Measurements from ENCODE around the gene SEC11A.
"Not testable (repeated sequence)": the region's sequence is repeated elsewhere in the genome, so short reads cannot be mapped to it uniquely, and the experiment has no call there.

SEC11A gene

GRCh38 chr15:84642640-84643039 is 73.3 kb downstream of the SEC11A start:
- DNase-seq (ENCODE audit: low spot score) = not testable (repeated sequence)

DNA sequence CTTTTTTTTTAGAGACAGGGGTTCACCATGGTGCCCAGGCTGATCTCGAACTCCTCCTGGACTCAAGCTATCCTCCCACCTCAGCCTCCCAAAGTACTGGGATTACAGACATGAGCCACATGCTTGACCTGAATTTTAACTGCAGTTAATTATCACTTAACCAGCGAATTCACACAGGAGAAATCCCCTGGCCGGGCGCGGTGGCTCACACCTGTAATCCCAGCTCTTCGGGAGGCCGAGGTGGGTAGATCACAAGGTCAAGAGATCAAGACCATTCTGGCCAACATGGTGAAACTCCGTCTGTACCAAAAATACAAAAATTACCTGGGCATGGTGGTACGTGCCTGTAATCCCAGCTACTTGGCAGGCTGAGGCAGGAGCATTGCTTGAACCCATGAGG is 74.1 kb downstream of the SEC11A start:
- not testable (repeated sequence) for DNase-seq (ENCODE audit: low spot score)

GRCh38 chr15:84638103-84638502 is 77.8 kb downstream of the SEC11A start:
- DNase-seq (ENCODE audit: low spot score) = peak; percentile 51

DNA sequence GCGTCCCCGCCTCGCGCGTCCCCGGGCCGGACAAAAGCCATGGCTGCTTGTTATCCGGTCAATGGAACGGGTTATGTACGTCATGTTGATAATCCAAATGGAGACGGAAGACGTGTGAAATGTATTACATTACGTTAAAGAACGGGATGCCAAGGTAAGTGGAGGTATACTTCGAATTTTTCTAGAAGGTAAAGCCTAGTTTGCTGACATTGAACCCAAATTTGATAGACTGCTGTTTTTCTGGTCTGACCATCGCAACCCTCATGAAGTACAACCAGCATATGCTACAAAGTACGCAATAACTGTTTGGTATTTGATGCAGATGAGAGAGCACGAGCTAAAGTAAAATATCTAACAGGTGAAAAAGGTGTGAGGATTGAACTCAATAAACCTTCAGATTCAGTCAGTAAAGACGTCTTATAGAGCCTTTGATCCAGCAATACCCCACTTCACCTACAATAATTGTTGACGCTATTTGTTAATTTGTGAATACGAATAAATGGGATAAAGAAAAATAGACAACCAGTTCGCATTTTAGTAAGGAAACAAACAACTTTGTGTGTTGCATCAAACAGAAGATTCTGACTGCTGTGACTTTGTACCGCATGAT is 81.6 kb downstream of the SEC11A start:
- peak; percentile 48 for DNase-seq (ENCODE audit: low spot score)

DNA sequence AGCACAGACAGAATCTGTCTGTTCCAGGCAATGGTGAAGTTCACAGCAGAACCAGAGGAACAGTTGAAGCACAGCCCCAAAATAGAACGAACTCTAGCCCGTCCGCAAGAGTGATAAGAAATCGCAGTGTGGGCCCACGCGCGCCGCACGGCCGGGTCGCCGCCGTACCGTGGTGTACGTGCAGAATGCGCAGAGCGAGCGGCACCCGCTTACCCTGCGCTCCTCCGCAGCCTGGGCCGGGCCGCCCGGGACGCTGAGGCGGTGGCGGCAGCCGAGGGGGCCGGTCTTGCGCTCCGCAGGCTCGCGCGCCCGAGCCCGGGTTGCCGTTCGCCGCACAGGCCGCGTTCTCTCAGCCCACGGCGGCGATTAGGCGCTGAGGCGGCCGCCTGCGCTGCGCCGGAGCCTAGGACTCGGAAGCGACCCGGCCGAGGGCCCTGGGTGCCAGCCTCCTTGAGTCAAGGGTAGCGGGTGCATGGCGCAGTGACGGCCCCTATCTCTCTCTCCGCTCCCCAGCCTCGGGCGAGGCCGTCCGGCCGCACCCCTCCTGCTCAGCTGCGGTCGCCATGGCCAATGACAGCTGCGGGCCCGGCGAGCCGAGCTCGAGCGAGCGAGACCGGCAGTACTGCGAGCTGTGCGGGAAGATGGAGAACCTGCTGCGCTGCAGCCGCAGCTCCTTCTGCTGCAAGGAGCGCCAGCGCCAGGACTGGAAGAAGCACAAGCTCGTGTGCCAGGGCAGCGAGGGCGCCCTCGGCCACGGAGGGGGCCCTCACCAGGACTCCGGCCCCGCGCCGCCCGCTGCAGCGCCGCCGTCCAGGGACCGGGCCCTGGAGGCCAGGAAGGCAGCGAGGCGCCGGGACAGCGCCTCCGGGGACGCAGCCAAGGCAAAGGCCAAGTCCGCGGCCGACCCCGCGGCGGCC is 82.4 kb downstream of the SEC11A start:
- DNase-seq (ENCODE audit: low spot score) = peak; percentile 69

- DNase-seq (ENCODE audit: low spot score) = no peak
These were observed 84.2 kb downstream of the SEC11A start for GRCh38 chr15:84631706-84632272.

DNA sequence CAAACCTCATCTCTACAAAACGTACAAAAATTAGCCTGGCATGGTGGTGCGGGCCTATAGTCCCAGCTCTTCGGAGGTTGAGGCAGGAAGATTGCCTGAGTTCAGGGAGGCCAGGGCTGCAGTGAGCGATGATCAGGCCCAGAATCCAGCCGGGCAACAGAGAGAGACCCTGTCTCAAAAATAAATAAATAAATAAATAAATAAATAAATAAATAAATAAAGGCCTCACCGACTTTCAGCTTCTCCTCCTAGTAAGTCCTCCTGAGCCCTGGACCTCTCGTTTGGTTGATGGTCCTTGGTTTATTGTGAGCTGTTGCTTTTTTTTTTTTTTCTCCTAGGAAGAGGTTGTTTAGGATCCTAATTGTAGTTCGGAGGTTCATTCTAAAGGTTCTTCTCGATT is 86.9 kb downstream of the SEC11A start:
- DNase-seq (ENCODE audit: low spot score) = no peak

DNA sequence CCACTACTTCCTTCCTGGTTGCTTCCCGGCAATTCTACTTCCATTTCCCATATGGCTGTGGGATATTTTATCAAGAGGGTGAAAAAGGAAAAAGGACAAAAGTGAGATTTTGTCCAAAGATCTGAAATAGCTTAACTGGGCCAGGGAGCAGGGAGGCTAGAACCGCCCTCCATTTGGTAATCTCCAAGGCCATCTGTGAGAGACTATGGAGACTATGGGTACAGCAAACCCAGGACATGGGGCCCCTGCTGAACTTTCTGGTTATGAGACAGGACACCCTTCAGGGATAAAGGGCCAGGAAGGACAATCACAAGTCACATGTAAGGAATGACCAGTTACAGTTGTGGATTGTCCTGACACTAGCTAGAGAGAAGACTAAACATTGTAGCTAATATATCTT is 90.8 kb downstream of the SEC11A start:
- DNase-seq (ENCODE audit: low spot score) = no peak

DNA sequence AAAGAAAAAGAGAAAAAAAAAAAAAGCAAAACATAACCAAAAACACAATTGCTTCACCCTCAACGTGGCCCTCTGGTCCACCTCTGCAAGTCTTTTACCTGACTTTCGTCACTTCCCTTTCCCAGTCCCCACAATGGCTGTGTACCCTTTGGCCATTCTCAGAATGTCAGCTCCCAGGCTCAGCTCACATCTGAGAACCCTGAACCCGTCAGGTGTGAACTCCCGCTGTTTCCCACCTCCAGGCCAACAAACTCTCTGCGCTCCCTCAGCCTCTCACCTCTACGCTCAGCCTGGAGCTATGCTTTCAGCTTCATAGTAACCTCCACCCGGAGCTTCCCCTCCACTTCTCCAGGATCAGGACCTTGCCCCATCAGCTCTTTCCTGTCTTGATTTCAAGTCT is 91.6 kb downstream of the SEC11A start:
- no peak for DNase-seq (ENCODE audit: low spot score)

- no peak for DNase-seq (ENCODE audit: low spot score)
These were observed 94.5 kb downstream of the SEC11A start for GRCh38 chr15:84621358-84621979.

- no peak for DNase-seq (ENCODE audit: low spot score)
These were observed 95.3 kb downstream of the SEC11A start for GRCh38 chr15:84620626-84621025.
